OCI-LY3 (cell line): ENCODE data around the gene VSIG10L2.
A peak's percentile ranks its signal among the peaks of the same experiment; 100 is the strongest.

Experiments used
- H2AFZ ChIP-seq: fragments of 200-600, 300-600 bp; shearing (Covaris generic); 2 replicates; pipeline ENCODE4 v1.6.0; 2014; ENCODE audit warnings: antibody characterized with exemption, low read depth, low read length
- H3K27ac ChIP-seq: fragments of 200-600, 300-600 bp; sonication (generic); 2 replicates; pipeline ENCODE4 v1.5.1; 2014; ENCODE audit warnings: mild to moderate bottlenecking, low read length, moderate library complexity, mixed read lengths
- H3K27me3 ChIP-seq: fragments of 200-600, 300-600 bp; sonication (generic); 2 replicates; pipeline ENCODE4 v1.6.1; 2014; ENCODE audit warnings: low read depth, low read length, mixed read lengths
- H3K36me3 ChIP-seq: fragments of 200-600, 300-600 bp; sonication (generic); replicated peaks from 2 replicates; pipeline ENCODE3; 2014; ENCODE audit warnings: low read depth, low read length, mixed read lengths
- H3K4me1 ChIP-seq: fragments of 300-600, 200-600 bp; sonication (generic); 2 replicates; pipeline ENCODE4 v1.6.1; 2014; ENCODE audit warnings: low read length, mixed read lengths
- H3K4me2 ChIP-seq: fragments of 200-600, 300-600 bp; sonication (generic); 2 replicates; pipeline ENCODE4 v1.6.1; 2014; ENCODE audit warnings: low read length, mixed read lengths
- H3K4me3 ChIP-seq: fragments of 300-600, 200-600 bp; sonication (generic); 2 replicates; pipeline ENCODE4 v1.5.1; 2014; ENCODE audit warnings: antibody characterized with exemption, mild to moderate bottlenecking, low read length, moderate library complexity
- H3K79me2 ChIP-seq: fragments of 300-600, 200-600 bp; shearing (Covaris generic); 2 replicates; pipeline ENCODE4 v1.6.1; 2014; ENCODE audit warnings: mild to moderate bottlenecking, low read length, mixed read lengths
- H3K9ac ChIP-seq: fragments of 300-600, 200-600 bp; shearing (Covaris generic); 2 replicates; pipeline ENCODE4 v1.6.0; 2014; ENCODE audit warnings: mild to moderate bottlenecking, low read length, moderate library complexity
- H3K9me3 ChIP-seq: fragments of 200-600, 300-600 bp; shearing (Covaris generic); 2 replicates; pipeline ENCODE4 v1.6.1; 2014; ENCODE audit warnings: low read length, mixed read lengths; ENCODE audit not compliant: insufficient read depth
- H4K20me1 ChIP-seq: fragments of 200-600, 300-600 bp; sonication (generic); 2 replicates; pipeline ENCODE4 v1.6.1; 2016; ENCODE audit warnings: low read length, mixed read lengths; ENCODE audit not compliant: insufficient read depth
- CTCF ChIP-seq: fragments of 200-600, 300-600 bp; sonication (generic); IDR thresholded peaks from 2 replicates; pipeline ENCODE4 v1.5.1; 2014; ENCODE audit warnings: antibody characterized with exemption, low read length, low read depth
- EZH2phosphoT487 ChIP-seq: fragments of 200-600 bp; shearing (Covaris generic); IDR thresholded peaks from 2 replicates; pipeline ENCODE4 v1.6.1; 2018; ENCODE audit warnings: antibody characterized with exemption, mixed run types, low read depth

Gene VSIG10L2

GRCh38 chr11:125945797-125946520 is at the start of gene VSIG10L2:
TSS of gene VSIG10L2 (plus strand) at chr11:125946044. CDS start at chr11:125946056, 12 bp downstream.
- Histone ChIP-seq H3K9me3 (no peaks in the 10 kb centered on the region), H3K4me1 (no peaks in the 10 kb centered on the region), H3K4me2 (no peak within 1 kb of the TSS), H2AFZ (no peak within 1 kb of the TSS), H3K79me2 (no peaks in the 10 kb centered on the region), H3K27ac (no peak within 1 kb of the TSS), H3K9ac (no peak within 1 kb of the TSS), H3K4me3 (no peak within 1 kb of the TSS), H3K27me3 (no peaks in the 10 kb centered on the region), H3K36me3 (no peaks in the 10 kb centered on the region), H4K20me1 (no peaks in the 10 kb centered on the region)
- TF ChIP-seq CTCF (no peak), EZH2phosphoT487 (no peak)

GRCh38 chr11:125901872-125902271 is 44.0 kb upstream of the VSIG10L2 start:
- Histone ChIP-seq H3K27me3 (0 out of 2 replicates have a peak, but pooled peaks cover 2% of the 10 kb centered on the region), H3K27ac (no peak overlapping the region), H3K4me3 (peak overlapping the region; percentile 96; the same call in 1 of the 2 replicates), H2AFZ (no peak overlapping the region), H3K9me3 (no peaks in the 10 kb centered on the region), H3K9ac (no peak overlapping the region), H3K79me2 (peaks cover 48% of the 10 kb centered on the region), H3K4me2 (peak overlapping the region; percentile 69; the same call in 1 of the 2 replicates), H3K36me3 (peaks cover 29% of the 10 kb centered on the region), H3K4me1 (peaks cover 4% of the 10 kb centered on the region), H4K20me1 (peaks cover 4% of the 10 kb centered on the region; the same call in 1 of the 2 replicates)
- no peak for TF ChIP-seq EZH2phosphoT487
- no peak for TF ChIP-seq CTCF

GRCh38 chr11:125902277-125902926 is 43.4 kb upstream of the VSIG10L2 start:
- peak overlapping the region; percentile 96 for H3K4me3 ChIP-seq
- H3K4me1 ChIP-seq: peaks cover 4% of the 10 kb centered on the region
- H3K9me3 ChIP-seq: no peaks in the 10 kb centered on the region
- peak overlapping the region; percentile 69 for H3K4me2 ChIP-seq
- H4K20me1 ChIP-seq: peaks cover 4% of the 10 kb centered on the region; the same call in 1 of the 2 replicates
- 0 out of 2 replicates have a peak, but pooled peaks cover 2% of the 10 kb centered on the region for H3K27me3 ChIP-seq
- H3K9ac ChIP-seq: peak overlapping the region; percentile 85
- peaks cover 29% of the 10 kb centered on the region for H3K36me3 ChIP-seq
- TF ChIP-seq CTCF (no peak), EZH2phosphoT487 (no peak)
- H3K79me2 ChIP-seq: peaks cover 43% of the 10 kb centered on the region
- H2AFZ ChIP-seq: peak overlapping the region; percentile 99
- H3K27ac ChIP-seq: peak overlapping the region; percentile 35; the same call in 1 of the 2 replicates
